Inferior parietal cortex (tissue), 1 donor: ENCODE measurements around the gene OR9A2.

ENCODE experiments used
- DNase-seq: peaks from one replicate; pipeline ENCODE4 v3.0.0-alpha.2; 2016; ENCODE audit errors: extremely low spot score

The OR9A2 gene, protein sequence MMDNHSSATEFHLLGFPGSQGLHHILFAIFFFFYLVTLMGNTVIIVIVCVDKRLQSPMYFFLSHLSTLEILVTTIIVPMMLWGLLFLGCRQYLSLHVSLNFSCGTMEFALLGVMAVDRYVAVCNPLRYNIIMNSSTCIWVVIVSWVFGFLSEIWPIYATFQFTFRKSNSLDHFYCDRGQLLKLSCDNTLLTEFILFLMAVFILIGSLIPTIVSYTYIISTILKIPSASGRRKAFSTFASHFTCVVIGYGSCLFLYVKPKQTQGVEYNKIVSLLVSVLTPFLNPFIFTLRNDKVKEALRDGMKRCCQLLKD

DNA sequence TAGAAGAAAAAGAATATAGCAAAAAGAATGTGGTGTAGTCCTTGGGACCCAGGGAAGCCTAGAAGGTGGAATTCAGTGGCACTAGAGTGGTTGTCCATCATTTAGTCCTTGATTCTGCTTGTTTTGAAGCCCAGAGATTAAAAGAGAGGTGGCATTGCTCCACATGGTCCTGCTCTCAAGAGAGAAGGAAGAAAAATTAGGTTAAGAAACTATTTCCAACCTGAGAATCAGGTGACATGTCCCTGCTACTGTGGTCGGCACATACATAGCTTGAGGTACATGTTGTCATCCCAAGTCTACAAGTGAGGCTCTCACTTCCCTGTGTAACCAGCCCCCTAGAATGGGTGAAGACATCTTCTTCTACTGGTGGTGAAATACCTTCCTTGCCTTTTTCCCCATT, at the start of gene OR9A2:
OR9A2 (minus strand) TSS at position 101 of the 400 bp plus-strand sequence; CDS start at position 101, 0 bp downstream.
- DNase-seq = no peak

DNA sequence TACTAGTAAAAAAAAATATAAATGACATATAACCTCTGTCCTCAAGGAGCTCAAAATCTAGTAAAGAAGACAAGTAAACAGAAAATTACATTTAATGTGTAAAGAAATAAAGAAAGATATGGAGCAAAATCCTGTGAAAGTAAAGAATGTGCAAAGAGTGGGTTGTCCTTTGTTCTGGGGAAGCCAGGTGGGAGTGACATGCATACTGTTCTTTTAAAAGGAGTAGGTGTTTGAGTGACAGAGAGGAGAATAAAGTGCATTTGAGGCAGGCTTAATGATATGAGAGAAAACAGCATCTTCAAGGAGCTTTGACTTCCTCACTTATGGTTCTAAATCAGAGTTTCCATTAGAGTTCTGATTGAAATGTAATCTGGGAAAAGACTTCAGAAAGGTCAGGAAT, 47.2 kb upstream of the OR9A2 start:
- no peak for DNase-seq

DNA sequence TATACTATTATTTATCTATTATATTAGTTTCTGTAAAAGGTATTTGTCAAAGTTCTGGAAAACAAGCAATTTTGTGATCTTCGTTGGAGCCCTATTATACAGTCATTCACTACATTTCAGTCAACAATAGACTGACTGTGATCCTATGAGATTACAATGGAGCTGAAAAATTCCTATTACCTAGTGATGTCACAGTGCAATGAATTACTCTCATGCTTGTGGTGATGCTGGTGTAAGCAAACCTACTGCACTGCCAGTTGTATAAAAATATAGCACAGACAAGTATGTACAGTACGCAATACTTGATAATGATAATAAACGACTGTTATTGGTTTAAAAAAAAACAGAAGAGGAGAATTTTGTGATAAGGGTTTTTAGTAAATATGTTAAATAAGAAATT, 46.6 kb upstream of the OR9A2 start:
- DNase-seq = no peak

DNA sequence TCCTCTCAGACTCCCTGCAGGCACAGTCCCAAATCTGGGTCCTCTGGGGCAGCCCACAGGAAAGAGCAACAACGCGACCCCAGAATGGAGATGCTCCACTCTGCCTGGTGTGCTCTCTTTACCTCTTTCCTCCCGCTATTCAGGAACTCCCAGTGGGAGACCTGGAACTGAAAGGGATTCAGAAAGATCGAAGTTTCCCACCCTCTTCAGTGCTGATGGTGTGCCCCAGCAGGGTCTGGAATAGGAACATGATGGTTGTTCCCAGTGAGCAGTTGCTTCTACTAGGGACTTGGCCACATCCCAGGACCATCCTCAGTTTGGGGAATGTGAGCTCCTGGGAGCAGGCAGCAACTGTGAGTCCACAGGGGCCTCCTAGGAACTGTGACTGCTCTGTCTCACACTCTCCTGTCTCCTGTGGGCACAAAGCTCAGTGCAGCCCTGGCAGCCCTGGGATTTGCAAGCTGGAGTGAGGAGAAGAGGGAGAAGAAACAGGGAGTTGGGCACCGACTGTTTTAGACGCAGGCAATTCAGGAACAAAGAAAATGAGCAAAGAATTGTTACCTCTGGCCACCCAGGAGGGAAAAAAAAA, 43.1 kb upstream of the OR9A2 start:
- DNase-seq = no peak

DNA sequence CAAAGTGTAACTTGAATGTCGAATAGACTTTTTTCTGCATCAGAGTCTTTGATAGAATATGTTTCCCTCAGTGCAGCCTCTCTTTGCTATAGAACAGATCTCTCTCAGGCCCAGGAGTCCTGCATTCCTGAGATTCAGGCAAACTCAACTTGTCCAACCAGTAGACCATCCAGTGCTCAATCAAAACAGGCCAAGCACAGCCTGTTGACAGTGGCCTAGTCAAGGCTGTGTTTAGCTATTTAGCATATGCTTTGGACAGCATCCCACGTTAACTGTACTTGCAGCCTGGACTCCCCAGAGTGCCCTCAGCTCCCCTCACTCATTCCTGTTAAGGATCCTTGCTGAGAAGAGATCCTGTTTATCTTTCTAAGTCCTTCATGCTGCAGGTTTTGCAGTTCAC, 41.5 kb upstream of the OR9A2 start:
- DNase-seq = no peak

DNA sequence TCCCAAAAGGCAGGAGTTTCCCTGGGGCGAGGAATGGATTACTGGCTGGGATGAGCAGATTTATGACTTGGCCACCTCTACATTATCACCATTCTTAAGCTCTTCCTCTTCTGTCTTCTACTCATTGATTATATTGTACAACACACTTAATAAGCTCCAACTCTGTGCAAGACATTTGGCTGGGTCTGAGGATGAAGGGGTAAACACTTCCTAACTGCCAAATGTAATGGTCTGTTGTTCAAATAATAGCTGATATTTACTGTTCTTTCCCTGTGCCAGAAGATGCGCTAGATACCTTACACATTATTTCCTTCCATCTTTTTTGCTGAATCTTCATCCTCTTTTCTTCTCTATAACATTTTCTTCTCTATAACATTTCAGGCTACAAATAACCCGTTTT, 36.8 kb upstream of the OR9A2 start:
- DNase-seq = no peak

DNA sequence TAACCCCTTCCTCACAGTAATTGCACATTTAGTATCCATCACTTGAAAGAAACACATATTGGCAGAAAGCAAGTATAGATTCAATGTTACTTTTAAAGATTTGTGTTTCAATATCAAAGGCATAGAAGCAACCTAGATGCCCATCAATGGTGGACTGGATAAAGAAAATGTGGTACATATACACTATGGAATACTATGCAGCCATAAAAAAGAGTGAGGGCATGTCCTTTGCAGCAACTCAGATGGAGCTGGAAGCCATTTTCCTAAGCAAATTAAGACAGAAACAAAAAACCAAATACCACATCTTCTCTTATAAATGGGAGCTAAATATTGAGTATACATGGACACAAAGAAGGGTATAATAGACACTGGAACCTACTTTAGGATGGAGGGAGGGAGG, 28.8 kb upstream of the OR9A2 start:
- no peak for DNase-seq

DNA sequence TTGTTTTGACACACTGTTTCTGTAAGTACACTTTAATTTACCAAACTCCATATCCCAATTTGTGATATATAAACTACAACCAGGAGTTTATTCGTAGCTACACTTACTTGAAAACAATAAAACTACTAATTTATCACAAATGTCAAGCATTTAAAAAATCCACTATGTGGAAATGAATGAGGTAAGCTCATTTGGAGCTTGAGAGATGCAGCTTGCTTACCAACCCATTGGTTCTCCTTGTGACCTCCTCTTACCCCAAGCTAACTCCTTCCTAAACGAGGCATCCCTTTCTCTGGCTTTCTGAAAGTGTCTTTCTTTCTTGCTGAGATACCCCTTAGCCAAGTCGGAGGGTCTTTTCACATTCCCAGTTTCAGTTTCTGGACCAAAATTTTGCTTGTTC, 27.7 kb upstream of the OR9A2 start:
- no peak for DNase-seq

DNA sequence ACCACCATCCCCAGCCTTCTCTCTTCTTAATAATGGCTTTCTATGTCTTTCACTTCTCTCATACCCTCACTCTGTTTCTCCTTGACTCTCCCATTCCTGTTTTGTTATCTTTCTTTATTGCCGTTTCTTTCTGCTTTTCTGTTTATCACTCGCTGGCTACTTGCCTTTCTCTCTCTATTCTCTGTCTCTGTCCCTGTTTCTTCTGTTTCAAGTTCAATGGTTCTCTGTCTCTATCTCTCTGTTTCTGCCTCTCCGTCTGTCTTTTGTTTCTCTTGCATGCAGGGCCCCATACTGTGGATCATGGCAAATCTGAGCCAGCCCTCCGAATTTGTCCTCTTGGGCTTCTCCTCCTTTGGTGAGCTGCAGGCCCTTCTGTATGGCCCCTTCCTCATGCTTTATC, 25.1 kb upstream of the OR9A2 start, which contains the start of gene OR6V1:
OR6V1 (plus strand) TSS at position 301 of the 400 bp plus-strand sequence; CDS start at position 301, 0 bp downstream.
- DNase-seq = no peak

DNA sequence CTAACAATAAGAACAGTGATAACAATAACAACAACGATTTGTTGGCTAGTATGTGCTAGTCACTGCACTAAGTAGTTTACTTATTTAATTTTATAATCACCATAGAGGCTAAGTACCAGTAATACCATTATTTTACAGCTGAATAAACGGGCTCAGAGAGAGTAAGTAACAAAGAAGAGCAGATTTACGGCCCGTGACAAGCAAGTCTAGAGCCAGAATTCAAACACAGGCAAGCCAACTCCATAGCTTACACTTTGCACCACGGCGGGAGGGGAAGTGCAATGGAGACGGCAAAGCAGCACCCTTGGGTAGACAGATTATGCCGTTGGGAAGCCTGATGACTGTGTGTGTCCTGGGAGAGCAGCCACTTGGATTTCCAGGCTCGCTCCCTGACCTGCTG, 24.0 kb upstream of the OR9A2 start:
- no peak for DNase-seq

DNA sequence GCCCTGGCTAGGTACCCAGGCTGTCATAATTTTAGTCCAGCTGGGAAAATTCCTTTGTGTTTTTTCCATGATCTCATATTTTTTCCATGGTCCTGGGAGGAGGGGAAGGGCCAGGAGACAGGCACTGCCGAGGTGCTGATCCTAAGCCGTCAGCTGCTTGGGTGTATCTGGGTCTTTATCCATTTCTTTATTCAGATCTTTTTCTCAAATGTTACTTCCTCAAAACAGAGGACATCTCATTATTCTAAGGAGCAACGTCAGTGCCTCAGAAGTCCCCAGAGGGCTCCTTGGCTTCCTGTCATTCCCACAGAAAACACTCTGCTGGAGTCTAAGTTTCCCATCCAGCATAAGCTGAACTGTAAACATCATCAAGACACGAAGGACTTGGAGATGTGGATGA, 22.4 kb upstream of the OR9A2 start:
- DNase-seq = no peak

DNA sequence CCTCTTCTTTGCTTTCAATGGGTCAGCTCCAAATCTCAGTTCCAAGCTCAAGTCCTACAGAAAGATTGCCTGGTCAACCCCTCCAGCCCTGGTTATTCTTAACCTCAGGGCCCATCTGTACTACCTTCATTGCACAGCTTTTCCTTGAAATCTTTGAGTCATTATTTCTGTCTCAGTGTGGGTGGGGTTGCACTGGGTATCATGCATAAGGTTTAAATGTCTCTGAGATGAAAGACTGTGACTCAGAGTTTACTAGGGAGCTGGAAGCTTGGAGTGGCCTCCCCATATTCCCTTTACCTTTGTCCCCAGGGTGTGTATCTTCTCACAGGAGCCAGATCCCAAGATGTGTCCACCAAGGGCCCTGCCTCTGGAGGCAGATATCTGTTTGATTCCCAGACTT, 21.9 kb upstream of the OR9A2 start:
- DNase-seq = no peak

DNA sequence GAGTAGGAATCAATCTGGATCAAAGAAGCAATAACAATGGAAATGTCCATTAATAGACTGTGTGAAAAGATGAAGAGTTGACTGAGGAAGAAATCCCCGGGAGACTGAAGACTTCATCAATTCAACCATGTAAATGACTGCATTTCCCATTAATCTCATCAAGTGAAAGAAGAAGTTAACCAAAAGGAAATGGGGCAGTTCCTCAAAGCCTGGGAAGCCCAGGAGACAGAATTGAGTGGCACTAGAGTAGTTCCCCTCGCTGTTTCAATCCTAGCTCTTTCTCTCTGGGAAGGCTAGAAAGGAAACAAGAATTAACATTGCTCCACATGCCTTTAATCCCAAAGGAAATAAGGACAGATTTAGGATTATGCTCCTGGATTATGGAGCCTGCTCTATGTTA, 20.4 kb upstream of the OR9A2 start:
- DNase-seq = no peak

DNA sequence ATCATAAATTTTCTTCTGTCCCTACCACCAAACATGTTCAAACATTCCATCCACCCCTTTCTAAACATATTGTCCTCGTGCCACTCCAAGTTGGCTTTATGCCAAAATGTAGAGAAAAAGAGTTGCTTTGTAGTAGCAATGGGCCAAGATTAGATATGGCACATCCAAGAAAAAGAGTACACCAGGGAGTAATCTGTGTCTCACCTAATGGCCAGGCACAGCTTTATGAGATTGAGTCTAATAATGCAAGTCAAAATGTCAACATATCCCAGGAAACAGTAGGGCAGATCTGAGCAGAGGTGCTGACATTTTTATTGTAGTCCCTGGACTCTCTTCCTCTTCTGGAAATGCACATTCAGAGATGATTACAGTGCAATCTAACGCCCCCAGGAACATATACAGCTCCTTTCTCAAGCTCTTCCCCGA, 19.5 kb upstream of the OR9A2 start:
- DNase-seq = no peak

DNA sequence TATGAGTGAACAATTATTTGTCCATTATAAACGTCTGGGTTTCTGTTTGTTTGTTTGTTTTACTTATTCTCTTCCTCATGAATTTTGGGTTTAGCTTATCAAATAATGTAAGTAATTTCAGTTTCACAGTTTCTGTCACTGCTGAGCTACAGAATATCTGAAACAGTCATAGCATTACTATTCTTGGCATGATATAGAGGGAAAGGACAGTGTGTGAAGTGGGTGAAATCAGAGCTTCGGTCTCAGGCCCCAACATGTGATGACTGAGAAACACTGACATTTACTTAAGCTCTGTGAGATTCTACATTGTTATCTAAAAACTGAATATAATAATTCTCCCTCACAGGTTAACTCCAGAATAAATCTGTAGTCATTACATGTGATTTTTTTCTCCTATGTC, 16.5 kb upstream of the OR9A2 start:
- no peak for DNase-seq

DNA sequence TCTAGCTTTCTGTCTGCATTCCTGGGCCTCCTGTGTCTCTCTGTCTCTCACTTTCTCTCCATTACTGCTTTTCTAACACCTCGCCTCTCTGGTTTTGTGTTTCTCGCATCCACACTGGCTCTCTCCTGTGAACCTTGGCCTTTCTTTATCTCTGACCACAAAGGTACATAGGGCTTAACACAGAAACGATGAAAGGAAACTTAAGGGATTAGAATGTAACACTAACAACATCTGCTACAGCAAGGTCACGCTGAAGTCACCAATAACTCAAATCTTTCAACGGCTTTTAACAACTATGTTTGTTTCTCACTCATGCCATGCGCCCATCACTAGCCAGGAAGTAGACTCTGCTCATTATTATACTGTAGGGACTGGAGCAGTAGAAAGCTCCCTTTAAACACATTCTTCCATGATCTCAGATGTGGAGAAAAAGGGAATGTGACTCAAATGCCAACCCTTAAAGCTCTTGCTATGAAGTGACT, 15.9 kb upstream of the OR9A2 start:
- DNase-seq = no peak

DNA sequence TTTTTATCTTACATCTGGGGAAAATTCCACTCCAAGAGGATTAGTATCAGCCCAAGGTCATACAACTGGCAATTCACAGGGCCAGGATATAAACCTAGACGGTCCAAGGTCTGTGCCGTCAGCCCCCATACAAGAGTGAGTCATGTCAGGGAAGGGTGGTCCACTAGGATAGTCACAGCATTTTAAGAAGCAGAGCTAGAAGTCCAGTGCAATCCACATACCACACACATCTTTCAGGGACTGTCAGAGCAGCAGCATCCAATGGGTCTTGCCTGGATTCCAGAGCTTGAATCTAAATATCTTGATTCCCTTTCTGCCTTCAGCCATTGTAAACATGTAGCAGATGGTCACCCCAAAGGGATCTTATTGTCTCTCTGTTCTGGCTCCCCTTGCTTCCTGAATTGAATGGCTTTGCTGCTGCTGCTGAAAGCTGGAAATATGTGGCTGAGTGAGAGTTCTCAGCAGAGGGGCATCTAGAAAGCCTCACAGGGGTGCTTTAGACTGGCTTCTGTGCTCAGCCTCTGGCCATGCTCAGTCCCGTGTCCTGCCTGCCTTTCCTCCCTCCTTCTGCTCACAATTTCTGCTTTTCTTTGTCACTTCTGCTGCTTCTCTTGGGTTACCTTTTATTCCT, 15.3 kb upstream of the OR9A2 start:
- DNase-seq = no peak

DNA sequence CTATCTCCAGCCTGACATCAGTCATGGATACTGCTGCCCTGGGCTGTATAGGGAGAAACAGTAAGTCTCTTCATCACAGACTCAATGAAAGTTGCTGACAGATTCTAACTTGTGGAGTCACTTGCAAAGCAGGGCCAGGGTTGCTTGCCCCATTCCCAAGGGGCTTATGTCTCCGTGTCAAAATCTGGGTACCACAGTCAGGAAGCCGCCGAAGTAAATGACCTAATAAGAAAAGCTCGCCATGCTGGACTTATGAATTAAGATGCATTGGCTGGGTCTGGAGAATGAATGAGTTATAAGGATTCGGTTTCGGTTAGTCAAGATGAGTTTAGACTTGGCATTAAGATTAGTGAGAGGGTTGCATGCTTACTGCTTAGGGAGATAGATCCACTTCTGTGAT, 14.4 kb upstream of the OR9A2 start:
- DNase-seq = no peak

DNA sequence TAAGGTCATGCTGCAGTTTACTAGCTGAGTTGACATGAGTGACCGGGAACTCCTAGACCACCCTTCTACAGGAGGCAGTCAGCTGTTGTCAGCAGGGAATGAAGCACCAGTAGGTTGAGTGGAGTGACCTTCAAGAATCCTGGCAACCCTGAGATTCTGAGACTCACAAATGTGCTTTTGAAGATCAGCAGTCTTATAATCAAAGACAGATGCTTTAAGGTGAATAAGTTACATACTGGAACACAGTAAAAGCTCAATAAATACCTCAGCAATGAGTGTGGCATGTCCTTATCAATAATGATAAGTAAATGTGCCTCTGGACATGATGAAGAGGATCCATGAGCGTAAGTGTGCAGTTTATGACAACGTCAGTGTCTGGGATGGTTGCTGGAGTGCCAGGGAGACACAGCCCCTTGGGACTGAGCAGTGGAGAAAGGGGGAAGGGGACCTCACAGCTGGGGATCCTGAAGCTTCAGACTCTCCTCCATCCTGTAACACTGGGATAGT, 13.3 kb upstream of the OR9A2 start:
- no peak for DNase-seq

DNA sequence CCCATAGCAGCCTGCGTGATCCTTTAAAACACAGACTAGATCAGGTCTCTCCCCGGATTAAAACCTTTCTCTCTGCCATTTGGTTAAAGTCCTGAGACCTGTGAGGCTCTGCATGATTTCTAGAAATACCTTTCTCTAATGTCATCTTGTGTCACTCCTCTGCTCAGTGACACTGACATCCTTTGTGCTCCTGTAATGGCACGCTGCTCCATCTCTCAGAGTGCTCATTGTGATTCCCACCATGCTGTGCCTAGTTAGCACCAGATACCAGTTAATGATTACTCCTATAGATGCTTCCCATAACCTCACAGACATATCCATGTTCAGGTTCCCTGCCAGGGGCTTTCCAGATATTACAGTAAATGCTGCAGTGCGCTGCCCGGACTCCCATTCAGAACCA, 11.7 kb upstream of the OR9A2 start:
- DNase-seq = no peak

DNA sequence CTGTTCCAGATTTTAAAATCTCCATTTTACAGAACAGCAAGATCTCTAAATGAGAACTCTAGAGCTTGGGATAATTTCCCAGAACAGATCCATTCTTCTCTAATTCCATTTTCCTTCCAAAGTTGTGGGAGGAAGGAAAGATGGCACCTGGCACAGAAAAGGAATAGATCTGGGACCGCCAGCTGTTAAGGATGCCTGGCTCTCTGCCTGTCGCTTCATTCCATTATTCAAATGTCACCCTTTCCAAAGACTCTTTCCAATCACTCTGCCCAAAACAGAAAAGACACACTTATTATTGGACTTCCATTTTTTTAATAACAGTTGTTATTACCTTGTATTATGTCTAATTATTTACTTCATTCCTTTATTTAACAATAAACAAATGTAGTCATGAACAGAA, 751 bp upstream of the OR9A2 start:
- no peak for DNase-seq

DNA sequence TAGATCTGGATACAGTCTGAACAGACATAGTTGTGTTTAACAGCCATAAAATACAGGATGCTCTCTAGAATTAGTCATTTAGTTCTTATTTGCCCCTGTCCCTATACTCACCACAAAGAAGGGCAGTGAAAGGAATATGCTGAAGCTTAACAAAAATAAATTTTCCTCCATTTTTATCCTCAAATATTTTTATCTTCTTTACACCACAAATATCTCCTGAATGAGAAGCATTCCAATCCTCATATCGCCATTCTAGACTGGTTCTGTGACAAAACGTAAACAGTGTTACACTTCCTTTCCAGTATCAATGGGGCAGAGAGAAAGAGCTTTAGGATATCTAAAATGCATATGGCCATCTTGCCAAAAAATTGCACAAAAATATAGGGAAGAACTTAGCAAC, 1.6 kb downstream of the OR9A2 start:
- no peak for DNase-seq

DNA sequence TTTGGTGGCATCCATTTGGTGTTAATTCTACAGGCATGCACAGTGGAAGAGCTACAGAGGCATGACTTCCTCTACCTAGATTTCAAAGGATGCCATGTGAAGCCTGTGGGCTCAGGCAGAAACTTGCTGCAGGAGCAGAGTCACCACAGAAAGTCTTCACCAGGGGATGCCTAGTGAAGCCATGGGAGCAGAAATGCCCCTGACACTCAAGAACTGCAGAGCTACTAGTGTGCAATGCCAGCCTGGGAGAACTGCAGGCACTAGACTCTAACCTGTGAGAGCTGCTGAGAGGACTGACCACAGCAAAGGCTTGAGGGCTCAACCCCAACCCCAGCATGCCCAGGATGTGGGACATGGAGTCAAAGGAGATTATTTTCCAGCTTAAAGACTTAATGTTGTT, 3.9 kb downstream of the OR9A2 start:
- no peak for DNase-seq
